ENCODE measurements around the gene LMF1.

GRCh38 chr16:825341-826061 lies 145.3 kb downstream of the LMF1 start:
- TF ChIP-seq, protein P1, sequence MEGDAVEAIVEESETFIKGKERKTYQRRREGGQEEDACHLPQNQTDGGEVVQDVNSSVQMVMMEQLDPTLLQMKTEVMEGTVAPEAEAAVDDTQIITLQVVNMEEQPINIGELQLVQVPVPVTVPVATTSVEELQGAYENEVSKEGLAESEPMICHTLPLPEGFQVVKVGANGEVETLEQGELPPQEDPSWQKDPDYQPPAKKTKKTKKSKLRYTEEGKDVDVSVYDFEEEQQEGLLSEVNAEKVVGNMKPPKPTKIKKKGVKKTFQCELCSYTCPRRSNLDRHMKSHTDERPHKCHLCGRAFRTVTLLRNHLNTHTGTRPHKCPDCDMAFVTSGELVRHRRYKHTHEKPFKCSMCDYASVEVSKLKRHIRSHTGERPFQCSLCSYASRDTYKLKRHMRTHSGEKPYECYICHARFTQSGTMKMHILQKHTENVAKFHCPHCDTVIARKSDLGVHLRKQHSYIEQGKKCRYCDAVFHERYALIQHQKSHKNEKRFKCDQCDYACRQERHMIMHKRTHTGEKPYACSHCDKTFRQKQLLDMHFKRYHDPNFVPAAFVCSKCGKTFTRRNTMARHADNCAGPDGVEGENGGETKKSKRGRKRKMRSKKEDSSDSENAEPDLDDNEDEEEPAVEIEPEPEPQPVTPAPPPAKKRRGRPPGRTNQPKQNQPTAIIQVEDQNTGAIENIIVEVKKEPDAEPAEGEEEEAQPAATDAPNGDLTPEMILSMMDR (IDR thresholded peaks at IDR 0.05; ENCODE audit: poor library complexity, severe bottlenecking), result no peak
- TF ChIP-seq TAF1 (IDR thresholded peaks at IDR 0.05; ENCODE audit: low read depth), result no peak
- TF ChIP-seq RAD21 (conservative IDR thresholded peaks at IDR 0.05), result no peak
- TF ChIP-seq POLR2AphosphoS5 (IDR thresholded peaks at IDR 0.05), result no peak
- no peak for TF ChIP-seq REST (IDR thresholded peaks at IDR 0.05; ENCODE audit: borderline replicate concordance)
- TF ChIP-seq EP300 (conservative IDR thresholded peaks at IDR 0.05; ENCODE audit: poor library complexity, severe bottlenecking), result no peak
- no peak for TF ChIP-seq EZH2 (IDR thresholded peaks at IDR 0.05; ENCODE audit: borderline replicate concordance, insufficient read depth, low read length, poor library complexity, severe bottlenecking)
- TF ChIP-seq SMC3 (conservative IDR thresholded peaks at IDR 0.05; ENCODE audit: poor library complexity), result no peak
- TF ChIP-seq MXI1 (conservative IDR thresholded peaks at IDR 0.05; ENCODE audit: poor library complexity, severe bottlenecking), result no peak

Data from neural cell (in vitro differentiated cells).